Common myeloid progenitor, CD34-positive (primary cell): ENCODE data around the gene SMIM8.

Experiments
- CTCF ChIA-PET: fragments of 350-600 bp; sonication (Branson Sonifier 250); formaldehyde crosslinking; loops from one replicate; lab custom pipeline; 2021; ENCODE audit warnings: antibody characterized with exemption; lab: Charles Lee
- POLR2A ChIA-PET: fragments of 350-600 bp; sonication (Branson Sonifier 250); formaldehyde crosslinking; loops from one replicate; lab custom pipeline; 2021; ENCODE audit warnings: antibody characterized with exemption; lab: Charles Lee
- DNase-seq, 3 donors: peaks; one replicate each; pipeline versions ENCODE4 v3.0.0 to v3.0.0-alpha.2; 2013
- H3K27ac ChIP-seq, 2 experiments: 1 replicate in 1 of 2; 2 replicates in 1 of 2; pipeline ENCODE4 v1.7.0; 2013; ENCODE audit warnings: inconsistent platforms in 2 of 2, low read length in 2 of 2, mild to moderate bottlenecking in 2 of 2, low read depth in 1 of 2, moderate library complexity in 1 of 2; ENCODE audit not compliant: severe bottlenecking in 2 of 2, insufficient read depth in 1 of 2, poor library complexity in 1 of 2
- H3K27me3 ChIP-seq, 5 experiments: replicated peaks in 2 of 5; 1 replicate in 3 of 5; 2 replicates in 2 of 5; pipeline versions ENCODE4 v1.6.1 to v1.7.0; 2013; ENCODE audit warnings: low read length in 4 of 5, mild to moderate bottlenecking in 2 of 5, moderate library complexity in 2 of 5, inconsistent platforms in 1 of 5; ENCODE audit not compliant: insufficient read depth in 5 of 5, control insufficient read depth in 4 of 5
- H3K36me3 ChIP-seq, 4 experiments: 1 replicate in 2 of 4; 2 replicates in 2 of 4; pipeline versions ENCODE4 v1.6.1 to v1.7.0; 2013; ENCODE audit warnings: low read length in 3 of 4, control low read depth in 1 of 4, mild to moderate bottlenecking in 1 of 4; ENCODE audit not compliant: control insufficient read depth in 4 of 4, insufficient read depth in 4 of 4
- H3K4me1 ChIP-seq, 4 experiments: 1 replicate in 3 of 4; 2 replicates in 1 of 4; pipeline versions ENCODE4 v1.6.1 to v1.7.1; 2013; ENCODE audit warnings: low read length in 3 of 4, mild to moderate bottlenecking in 3 of 4, control low read depth in 1 of 4, inconsistent platforms in 1 of 4, moderate library complexity in 1 of 4; ENCODE audit not compliant: control insufficient read depth in 4 of 4, insufficient read depth in 4 of 4; ENCODE audit errors: control extremely low read depth in 1 of 4
- H3K4me3 ChIP-seq, 7 experiments: 1 replicate in 4 of 7; 2 replicates in 3 of 7; pipeline versions ENCODE4 v1.5.1 to v1.7.0; 2013; ENCODE audit warnings: mild to moderate bottlenecking in 7 of 7, low read length in 6 of 7, moderate library complexity in 6 of 7, inconsistent platforms in 2 of 7, low read depth in 2 of 7, control low read depth in 1 of 7; ENCODE audit not compliant: insufficient read depth in 4 of 7, control insufficient read depth in 1 of 7; ENCODE audit errors: extremely low read depth in 1 of 7
- H3K9me3 ChIP-seq, 5 experiments: 1 replicate in 4 of 5; 2 replicates in 1 of 5; pipeline versions ENCODE4 v1.6.1 to v1.7.1; 2013; ENCODE audit warnings: low read length in 4 of 5, mild to moderate bottlenecking in 2 of 5, inconsistent platforms in 1 of 5, low read depth in 1 of 5, moderate library complexity in 1 of 5; ENCODE audit not compliant: control insufficient read depth in 4 of 5, insufficient read depth in 2 of 5; ENCODE audit errors: control extremely low read depth in 1 of 5
- WGBS: methylation state at CpG from one replicate; pipeline ENCODE4 v1.1.5; 2013; ENCODE audit not compliant: insufficient coverage; 5-methylcytosine and 5-hydroxymethylcytosine counted together

Gene SMIM8

DNA sequence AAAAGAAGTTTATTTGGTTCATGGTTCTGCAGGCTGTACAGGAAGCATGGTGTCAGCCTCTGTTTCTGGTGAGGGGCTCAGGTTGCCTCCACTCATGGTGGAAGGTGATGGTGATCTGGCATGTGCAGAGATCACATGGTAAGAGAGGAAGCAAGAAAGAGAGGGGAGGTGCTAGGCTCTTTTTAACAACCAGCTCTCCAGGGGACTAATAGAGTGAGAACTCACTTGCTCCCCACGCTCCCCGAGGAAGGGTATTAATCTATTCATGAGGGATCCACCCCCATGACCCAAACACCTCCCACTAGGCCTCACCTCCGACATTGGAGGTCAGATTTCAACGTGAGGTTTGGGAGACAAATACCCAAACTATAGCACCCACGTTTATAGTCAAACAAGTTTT, 10.6 kb downstream of the SMIM8 start:
- ChIA-PET CTCF (no interaction called here), POLR2A (no interaction called here)
- H3K27me3 ChIP-seq: no peaks in the 10 kb centered on the region
- no peak for DNase-seq
- peaks cover 0 to 8% (median 4%) of the 10 kb centered on the region in 4 experiments for H3K36me3 ChIP-seq
- H3K27ac ChIP-seq: no peak overlapping the region
- no peak overlapping the region for H3K4me3 ChIP-seq
- H3K9me3 ChIP-seq: no peaks in the 10 kb centered on the region
- 94% methylated on average over 3 of the region's 5 CpGs for WGBS
- peaks cover 0 to 6% (median 1%) of the 10 kb centered on the region in 4 experiments for H3K4me1 ChIP-seq

DNA sequence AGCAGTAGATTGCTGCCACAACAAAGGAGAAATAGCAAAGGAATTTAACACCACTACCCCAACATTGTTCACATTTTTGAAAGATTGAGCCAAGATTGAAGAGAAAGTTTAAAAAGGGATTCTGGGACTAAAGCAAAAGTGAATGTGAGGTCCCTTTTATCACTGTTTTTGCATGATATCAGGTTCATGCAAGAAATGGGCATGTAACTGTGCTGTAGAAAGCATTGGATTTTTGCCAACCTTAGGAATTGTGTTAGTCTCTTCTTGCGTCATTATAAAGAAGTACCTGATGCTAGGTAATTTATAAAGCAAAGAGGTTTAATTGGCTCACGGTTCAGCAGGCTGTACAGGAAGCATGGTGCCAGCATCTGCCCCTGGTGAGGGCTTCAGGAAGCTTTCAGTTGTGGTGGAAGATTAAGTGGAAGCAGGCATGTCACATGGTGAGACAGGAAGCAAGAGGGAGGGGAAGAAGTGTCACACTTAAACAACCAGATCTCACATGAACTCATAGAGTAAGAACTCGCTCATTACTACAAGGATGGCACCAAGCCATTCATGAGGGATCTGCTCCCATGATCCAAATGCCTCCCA, 11.3 kb downstream of the SMIM8 start:
- H3K27me3 ChIP-seq: no peaks in the 10 kb centered on the region
- POLR2A ChIA-PET: no interaction called here
- no peak overlapping the region for H3K4me3 ChIP-seq
- DNase-seq: peak in 2 of 3 donors; percentile 20 to 40
- H3K27ac ChIP-seq: no peak overlapping the region
- peaks cover 0 to 6% (median 1%) of the 10 kb centered on the region in 4 experiments for H3K4me1 ChIP-seq
- 100% methylated on average over 2 of the region's 3 CpGs for WGBS
- CTCF ChIA-PET: interaction anchor here (1.1 kb wide), 1 partner anchor 11 kb away, joined by 3 read pairs; no protein-coding TSS in a partner anchor
- no peaks in the 10 kb centered on the region for H3K9me3 ChIP-seq
- H3K36me3 ChIP-seq: peaks cover 0 to 8% (median 4%) of the 10 kb centered on the region in 4 experiments

DNA sequence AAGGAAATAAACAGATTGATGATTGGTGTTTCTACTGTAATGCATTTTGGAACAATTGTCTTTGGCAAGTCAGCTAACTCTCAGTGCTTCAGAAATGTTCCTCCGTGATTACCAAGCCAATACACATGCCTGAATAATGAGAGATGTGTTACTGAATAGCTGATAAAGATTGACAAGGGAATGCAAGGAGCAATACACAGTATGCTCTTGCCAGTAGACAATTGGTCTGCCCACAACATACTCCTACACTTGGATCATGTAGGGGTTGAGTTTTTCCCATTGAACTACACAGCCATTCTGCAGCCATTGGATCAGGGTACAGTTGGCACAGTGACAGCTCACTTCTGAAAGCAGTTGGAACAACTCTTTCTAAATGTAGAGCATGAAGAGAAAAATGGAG, 12.3 kb downstream of the SMIM8 start:
- no peak for DNase-seq
- no peaks in the 10 kb centered on the region for H3K9me3 ChIP-seq
- H3K4me1 ChIP-seq: peaks cover 0 to 6% (median 1%) of the 10 kb centered on the region in 4 experiments
- no peak overlapping the region for H3K4me3 ChIP-seq
- no CpG with 5 or more reads among the region's 1 CpG for WGBS
- H3K27ac ChIP-seq: no peak overlapping the region
- H3K36me3 ChIP-seq: peaks cover 0 to 8% (median 4%) of the 10 kb centered on the region in 4 experiments
- ChIA-PET CTCF (no interaction called here), POLR2A (no interaction called here)
- no peaks in the 10 kb centered on the region for H3K27me3 ChIP-seq

DNA sequence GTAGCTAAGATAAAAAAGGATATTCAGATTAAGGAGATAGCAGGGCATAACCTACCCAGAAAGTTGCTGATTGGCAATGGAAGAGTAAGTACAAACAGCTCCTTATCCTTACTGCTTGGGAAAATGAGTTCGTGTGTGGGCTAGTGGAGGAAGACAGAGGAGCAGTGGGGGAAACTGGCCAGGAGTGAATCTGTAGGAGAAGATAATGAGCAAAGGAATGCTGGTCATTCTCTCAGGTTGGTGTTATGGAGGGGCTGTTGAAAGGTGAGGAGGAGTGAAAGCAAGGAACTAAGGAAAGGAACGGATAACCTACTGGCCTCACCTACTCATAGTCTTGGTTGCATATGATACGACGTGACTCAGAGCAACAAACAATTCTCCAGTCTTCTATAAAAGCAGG, 14.0 kb downstream of the SMIM8 start:
- ChIA-PET POLR2A (no interaction called here), CTCF (no interaction called here)

DNA sequence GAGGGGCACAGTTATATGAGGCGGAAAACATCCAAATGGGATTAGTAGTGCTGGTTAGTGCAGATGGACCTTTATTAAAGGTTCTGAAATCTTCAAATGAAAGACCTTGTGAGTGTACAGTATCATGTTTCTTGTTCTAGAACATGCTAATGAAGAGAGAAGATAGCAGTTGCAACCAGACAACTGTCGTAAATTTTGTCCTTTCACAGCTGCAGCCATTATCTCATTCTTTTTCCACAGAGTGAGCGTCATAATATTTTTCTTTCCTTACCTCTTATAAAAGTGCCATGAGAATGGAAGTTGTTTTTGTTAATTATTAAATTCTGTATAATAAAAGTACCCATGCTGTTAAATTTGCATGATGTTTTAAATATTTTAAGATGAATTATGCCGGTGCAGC, 17.8 kb downstream of the SMIM8 start:
- no peak overlapping the region for H3K4me3 ChIP-seq
- whole genome bisulfite sequencing: 100% methylated on average over 1 of the region's 4 CpGs
- DNase-seq: no peak
- CTCF ChIA-PET: interaction anchor here (1.1 kb wide), 2 partner anchors 30 to 99 kb away, joined by 3 read pairs; no protein-coding TSS in a partner anchor
- POLR2A ChIA-PET: no interaction called here
- H3K27ac ChIP-seq: no peak overlapping the region
- no peaks in the 10 kb centered on the region for H3K9me3 ChIP-seq
- no peaks in the 10 kb centered on the region for H3K4me1 ChIP-seq
- no peaks in the 10 kb centered on the region for H3K27me3 ChIP-seq
- H3K36me3 ChIP-seq: peaks cover 0 to 1% (median 0%) of the 10 kb centered on the region in 4 experiments

More for the DNA sequence above, 14.0 kb downstream of the SMIM8 start:
- H3K27me3 ChIP-seq: no peaks in the 10 kb centered on the region
- H3K4me3 ChIP-seq: no peak overlapping the region
- H3K27ac ChIP-seq: no peak overlapping the region
- no peak for DNase-seq
- H3K4me1 ChIP-seq: peaks cover 0 to 6% (median 1%) of the 10 kb centered on the region in 4 experiments
- H3K36me3 ChIP-seq: peaks cover 0 to 8% (median 4%) of the 10 kb centered on the region in 4 experiments
- 100% methylated on average over 1 of the region's 4 CpGs for WGBS
- H3K9me3 ChIP-seq: no peaks in the 10 kb centered on the region

DNA sequence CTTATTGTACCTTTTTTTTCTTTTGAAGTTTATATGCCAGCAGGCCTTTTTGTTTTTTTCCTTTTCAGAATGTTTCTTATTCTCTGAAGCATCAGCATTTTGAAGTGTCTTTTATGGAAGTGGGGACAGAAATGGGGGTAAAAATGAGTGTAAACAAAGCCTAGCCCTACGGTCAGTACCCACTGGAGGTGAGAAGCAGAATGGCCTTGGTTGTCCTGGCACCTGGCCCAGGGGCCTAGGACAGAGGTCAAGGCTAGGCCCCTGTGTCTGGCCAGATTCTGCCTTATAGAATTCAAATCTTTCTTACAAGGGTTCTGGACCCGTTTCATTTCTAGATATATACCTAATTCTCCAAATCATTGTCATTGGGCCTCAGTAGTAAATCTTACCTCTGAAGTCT, 18.8 kb downstream of the SMIM8 start:
- CTCF ChIA-PET: interaction anchor here (1.1 kb wide), 1 partner anchor 29 kb away, joined by 3 read pairs; no protein-coding TSS in a partner anchor

DNA sequence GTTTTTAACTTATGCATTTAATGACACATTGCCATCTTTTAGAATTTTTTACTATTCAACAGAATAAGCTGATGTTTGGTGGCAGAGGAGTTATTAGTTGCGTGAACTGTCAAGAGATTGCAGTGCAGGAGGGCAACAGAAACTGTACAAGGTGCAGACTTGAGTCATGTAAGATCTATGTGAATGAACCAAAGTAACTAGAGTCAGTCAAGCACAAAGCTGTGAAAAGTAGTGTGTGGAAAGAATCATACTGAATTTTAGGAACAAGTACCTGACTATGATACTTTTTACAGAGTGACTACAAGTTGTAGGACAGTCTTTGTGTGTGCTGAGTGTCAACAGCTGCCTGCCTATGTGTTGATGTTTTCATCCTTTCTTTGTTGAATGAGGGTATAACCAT, 19.5 kb downstream of the SMIM8 start:
- WGBS: 100% methylated on average over 1 of the region's 1 CpG
- H3K4me1 ChIP-seq: no peaks in the 10 kb centered on the region
- H3K4me3 ChIP-seq: no peak overlapping the region
- peaks cover 0 to 2% (median under 1%) of the 10 kb centered on the region in 4 experiments for H3K36me3 ChIP-seq
- no peaks in the 10 kb centered on the region for H3K9me3 ChIP-seq
- CTCF ChIA-PET: no interaction called here
- no peaks in the 10 kb centered on the region for H3K27me3 ChIP-seq
- H3K27ac ChIP-seq: no peak overlapping the region
- POLR2A ChIA-PET: no interaction called here
- DNase-seq: no peak

More for the DNA sequence above, 18.8 kb downstream of the SMIM8 start:
- POLR2A ChIA-PET: no interaction called here
- no peak overlapping the region for H3K27ac ChIP-seq
- no peaks in the 10 kb centered on the region for H3K27me3 ChIP-seq
- DNase-seq: no peak
- peaks cover 0 to 2% (median 0%) of the 10 kb centered on the region in 4 experiments for H3K36me3 ChIP-seq
- WGBS: 100% methylated on average over 2 of the region's 2 CpGs
- no peak overlapping the region for H3K4me3 ChIP-seq
- H3K9me3 ChIP-seq: no peaks in the 10 kb centered on the region
- H3K4me1 ChIP-seq: no peaks in the 10 kb centered on the region
